ENCODE results near the gene CEACAM7. TPM values are rescaled to one million over a fixed set of nuclear protein-coding genes. Genes with fewer than 3 reads are reported as not detected.
"Not testable (repeated sequence)": the region's sequence is repeated elsewhere in the genome, so short reads cannot be mapped to it uniquely, and the experiment has no call there.

The CEACAM7 gene
- not detected in 2 replicates for total RNA-seq

DNA sequence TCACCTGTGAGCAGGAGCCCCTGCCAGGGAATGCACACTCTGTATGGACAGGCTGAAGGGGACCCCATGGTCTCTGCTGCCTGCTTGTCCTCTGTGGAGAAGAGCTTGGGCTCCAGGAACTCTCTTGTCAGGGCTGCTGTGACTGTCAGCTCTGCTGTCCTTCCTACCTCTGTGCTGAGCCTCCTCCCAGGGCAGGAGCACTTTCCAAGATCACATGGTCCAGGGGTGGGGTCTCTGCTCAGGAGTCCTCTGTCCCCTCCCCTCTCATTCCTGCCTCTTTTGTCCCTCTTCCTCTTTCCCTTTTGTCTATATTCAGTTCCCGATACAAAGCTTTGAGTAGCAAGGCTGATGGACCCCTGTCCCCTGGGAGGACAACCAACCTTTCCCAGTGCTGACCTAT is at the start of gene CEACAM7:
CEACAM7 (minus strand) TSS at position 173 of the 400 bp plus-strand sequence; CDS start at position 68, 105 bp downstream.
- intact Hi-C loops (cut with micrococcal nuclease) = no loop called here

DNA sequence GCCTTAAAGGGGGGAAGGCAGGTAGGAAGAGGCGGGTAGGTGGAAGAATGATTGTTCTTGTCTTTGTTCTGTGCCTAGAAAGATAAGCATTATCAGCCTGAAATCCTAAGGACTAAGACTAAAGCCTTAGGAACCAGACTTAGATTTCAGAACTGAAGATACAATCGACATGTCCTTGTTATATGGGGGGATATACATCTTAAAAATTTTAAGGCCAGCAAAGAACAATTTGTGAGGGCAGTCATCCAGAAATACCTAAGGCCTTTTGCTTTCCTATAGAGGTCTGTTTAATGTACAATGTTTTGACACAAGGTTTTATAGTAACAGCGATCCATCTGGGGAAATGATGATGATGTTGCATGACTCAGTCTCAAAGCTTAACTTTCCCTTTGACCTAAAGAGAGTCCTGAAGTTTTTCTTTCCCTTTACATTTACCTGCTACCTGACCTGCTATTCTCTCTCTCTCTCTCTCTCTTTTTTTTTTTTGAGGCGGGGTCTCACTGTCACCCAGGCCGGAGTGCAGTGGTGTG is 47.1 kb upstream of the CEACAM7 start:
- intact Hi-C loops (cut with micrococcal nuclease) = no loop called here

DNA sequence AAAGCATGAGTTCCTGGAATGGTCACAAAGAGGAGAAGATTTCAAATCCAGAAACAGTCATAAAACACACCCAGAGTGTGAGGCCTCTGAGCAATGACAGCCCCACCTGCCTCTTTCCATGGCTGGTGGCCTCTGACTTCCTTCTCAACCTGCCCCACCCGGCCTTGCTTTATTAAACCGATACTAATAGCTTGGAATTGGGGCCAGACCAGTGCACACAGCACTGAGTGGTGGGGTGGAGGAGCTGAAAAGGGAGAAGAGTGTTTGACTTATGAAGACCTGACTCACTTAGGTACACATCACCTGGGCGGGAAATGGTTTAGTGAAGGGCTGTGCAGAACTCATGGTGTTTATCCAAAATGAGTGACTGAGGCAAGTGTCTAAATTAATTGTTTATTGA is 46.5 kb upstream of the CEACAM7 start:
- intact Hi-C loops (cut with micrococcal nuclease) = no loop called here

DNA sequence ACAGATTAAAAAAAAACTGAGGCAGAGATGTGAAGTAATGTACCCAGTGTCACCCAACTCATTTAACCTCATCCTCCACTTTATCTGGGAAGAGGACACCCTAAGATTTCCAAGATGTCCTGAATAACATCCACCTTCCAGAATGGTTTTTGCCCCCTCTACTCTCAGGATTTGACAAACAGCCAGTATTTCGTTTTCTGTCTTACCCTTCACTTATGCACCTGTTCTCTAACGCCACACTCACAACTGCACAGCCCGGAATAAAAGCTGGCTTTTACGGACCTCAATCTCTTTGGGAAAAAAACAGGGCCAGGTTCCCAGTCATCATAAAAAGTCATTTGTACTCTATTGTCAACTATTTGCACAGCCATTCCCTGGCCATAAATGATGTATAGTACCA is 46.1 kb upstream of the CEACAM7 start:
- intact Hi-C loops (cut with micrococcal nuclease) = no loop called here

DNA sequence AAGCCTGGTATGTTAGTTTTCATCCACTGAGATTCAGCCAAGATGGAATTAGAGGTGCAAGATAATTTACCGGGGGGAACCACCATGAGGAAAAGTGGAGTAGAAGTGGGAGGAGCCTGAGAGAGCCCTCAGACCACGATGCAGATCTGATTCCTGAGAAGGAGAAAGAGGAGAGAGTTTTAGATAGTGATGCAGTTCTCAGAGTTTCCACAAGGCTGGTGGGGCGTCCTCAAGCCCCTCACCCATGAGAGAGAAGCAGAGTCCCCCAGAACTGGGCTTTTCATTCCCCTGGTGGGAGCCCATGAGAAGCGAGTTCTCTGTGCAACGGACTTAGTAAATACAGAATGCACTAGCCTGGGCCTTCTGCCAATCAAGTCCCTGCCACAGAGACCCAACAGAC is 38.4 kb upstream of the CEACAM7 start:
- intact Hi-C loops (cut with micrococcal nuclease) = no loop called here

DNA sequence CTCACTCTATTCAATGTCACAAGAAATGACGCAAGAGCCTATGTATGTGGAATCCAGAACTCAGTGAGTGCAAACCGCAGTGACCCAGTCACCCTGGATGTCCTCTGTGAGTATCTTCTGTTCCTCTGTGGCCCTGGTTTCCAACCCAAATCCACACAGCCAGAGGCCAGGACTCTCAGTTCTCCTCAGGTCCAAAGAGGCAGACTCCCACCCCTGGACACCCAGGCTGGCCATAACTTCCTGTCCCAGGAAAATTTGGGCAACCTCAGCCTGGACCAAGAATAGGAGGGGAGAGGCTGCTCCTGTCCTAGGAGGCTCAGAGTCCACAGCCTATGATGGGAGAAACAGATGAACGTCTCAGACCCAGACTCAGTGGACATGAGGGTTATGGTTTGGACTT is 32.0 kb upstream of the CEACAM7 start:
- intact Hi-C loops (cut with micrococcal nuclease) = no loop called here

DNA sequence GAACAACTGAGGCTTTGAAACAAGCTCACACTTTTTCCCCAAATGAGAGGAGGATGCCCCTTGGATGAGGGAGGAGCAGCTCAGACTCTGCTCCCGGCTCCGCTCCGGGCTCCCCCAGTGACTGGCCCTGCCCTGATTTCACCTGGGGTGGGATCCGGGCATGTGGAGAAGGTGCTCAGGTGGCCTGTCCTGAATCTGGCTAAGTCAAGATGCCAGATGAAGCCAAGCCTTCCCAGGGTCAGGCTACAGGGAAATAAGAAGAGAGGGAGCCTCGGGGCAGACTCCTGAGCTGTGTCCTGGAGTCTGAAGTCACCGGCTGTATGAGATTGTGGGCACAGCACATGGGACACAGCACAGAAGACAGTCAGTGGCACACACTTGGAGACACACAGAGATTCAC is 30.7 kb upstream of the CEACAM7 start:
- intact Hi-C loops (cut with micrococcal nuclease) = no loop called here

DNA sequence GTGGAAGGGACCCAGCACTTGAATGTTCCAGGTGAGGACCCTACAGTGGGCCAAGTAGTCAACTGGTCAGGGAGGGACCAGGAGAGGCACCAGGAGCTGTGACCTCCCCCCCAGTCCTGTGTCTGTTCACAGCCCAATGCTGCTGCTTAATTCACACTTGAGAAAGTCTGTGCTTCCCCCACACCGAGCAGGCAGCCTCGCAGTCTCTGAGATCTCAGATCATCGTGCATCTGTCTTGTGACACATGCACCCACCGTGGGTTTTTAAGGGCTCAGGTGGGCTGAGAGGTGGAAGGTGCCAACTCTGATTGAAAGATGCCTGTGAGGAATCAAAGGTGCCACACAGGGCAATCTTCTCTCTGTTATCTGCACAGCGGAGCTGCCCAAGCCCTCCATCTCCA is 26.5 kb upstream of the CEACAM7 start:
- intact Hi-C loops (cut with micrococcal nuclease) = no loop called here

DNA sequence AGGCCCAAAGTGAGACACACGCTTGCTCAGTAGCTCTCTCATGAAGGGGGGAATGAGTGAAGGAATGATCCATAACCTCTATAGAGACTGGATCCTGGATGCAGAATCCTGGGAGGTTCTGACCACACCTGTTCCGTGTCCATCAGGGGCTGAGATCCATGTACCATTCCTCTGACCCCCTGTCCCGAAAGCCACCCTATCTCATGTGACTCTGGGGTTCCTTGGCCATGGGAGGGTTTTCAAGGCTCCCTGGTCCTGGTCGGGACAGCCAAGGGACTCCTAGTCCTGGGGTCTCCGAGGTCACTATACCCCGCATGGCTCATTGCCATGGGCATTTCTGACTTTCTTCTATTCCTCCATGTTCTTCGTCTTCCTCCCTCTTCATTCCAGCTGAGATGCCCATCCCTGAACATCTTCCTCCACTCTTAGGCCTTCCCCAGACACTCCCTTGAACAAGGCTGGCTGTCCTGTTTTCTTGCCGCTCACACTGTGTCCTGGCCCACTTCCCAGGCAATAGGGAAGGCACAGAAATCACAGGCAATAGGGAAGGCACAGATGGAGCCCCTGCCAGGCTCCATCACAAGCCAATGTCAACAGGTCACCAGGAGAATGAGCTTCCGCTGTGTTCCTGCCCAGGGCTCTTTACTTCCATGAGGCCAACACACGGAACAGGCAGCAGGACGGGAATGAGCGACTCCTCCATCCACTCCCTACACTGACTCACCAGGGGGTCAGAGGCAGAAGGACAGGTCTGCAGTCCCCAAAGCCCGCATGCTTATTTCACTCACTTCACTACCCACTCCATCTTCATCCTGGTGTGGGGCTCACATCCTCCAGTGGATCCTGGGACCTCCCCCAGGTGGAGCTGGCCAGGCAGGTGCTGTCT is 23.5 kb upstream of the CEACAM7 start:
- intact Hi-C loops (cut with micrococcal nuclease) = no loop called here

DNA sequence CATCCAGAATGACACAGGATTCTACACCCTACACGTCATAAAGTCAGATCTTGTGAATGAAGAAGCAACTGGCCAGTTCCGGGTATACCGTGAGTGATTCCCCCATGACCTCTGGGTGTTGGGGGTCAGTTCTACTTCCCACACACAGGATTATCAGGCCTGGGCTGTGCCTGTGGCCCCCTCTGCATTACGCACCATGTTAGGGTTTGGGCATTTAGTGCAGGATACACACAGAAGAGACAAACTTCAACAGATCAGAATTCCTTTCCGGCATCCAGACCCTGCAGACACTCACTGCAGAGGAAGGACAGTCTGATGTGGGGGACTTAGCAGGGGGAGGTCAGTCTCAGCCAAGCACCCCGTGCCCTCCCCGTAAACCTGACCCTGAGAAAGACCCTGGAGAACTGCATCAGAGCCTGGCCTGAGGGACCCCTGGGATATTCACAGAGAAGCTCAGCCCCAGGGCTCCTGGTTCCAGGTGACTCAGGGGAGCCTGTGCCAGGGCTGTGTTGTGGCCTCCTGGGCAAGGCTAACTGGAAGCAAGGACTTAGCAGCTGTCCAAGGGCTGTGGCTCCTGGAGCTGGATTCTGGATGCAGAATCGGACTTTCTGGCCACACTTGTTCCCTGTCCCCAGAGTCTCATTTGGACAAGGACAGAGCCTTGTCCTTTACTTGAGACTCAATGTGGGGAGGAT is 22.0 kb upstream of the CEACAM7 start:
- intact Hi-C loops (cut with micrococcal nuclease) = no loop called here

DNA sequence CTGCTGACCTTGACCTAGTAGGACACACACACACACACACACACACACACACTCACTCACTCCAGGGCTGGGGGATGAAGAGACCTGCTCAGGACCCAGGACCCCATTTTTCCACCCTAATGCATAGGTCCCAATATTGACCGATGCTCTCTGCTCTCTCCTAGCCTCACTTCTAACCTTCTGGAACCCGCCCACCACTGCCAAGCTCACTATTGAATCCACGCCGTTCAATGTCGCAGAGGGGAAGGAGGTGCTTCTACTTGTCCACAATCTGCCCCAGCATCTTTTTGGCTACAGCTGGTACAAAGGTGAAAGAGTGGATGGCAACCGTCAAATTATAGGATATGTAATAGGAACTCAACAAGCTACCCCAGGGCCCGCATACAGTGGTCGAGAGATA is 21.4 kb upstream of the CEACAM7 start:
- intact Hi-C loops (cut with micrococcal nuclease) = not testable (repeated sequence)

DNA sequence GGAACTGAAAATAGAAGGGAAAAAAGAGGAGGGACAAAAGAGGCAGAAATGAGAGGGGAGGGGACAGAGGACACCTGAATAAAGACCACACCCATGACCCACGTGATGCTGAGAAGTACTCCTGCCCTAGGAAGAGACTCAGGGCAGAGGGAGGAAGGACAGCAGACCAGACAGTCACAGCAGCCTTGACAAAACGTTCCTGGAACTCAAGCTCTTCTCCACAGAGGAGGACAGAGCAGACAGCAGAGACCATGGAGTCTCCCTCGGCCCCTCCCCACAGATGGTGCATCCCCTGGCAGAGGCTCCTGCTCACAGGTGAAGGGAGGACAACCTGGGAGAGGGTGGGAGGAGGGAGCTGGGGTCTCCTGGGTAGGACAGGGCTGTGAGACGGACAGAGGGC is 20.4 kb upstream of the CEACAM7 start, which contains the start of gene CEACAM5:
CEACAM5 (plus strand) TSS at position 146 of the 400 bp plus-strand sequence; CDS start at position 252, 106 bp downstream.
- intact Hi-C loops (cut with micrococcal nuclease) = no loop called here

DNA sequence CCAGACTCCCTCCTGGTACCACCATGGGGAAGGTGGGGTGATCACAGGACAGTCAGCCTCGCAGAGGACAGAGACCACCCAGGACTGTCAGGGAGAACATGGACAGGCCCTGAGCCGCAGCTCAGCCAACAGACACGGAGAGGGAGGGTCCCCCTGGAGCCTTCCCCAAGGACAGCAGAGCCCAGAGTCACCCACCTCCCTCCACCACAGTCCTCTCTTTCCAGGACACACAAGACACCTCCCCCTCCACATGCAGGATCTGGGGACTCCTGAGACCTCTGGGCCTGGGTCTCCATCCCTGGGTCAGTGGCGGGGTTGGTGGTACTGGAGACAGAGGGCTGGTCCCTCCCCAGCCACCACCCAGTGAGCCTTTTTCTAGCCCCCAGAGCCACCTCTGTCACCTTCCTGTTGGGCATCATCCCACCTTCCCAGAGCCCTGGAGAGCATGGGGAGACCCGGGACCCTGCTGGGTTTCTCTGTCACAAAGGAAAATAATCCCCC is 19.9 kb upstream of the CEACAM7 start:
- intact Hi-C loops (cut with micrococcal nuclease) = loop anchor here (2.0 kb wide), 1 partner anchor 39 kb away; no protein-coding TSS in a partner anchor

DNA sequence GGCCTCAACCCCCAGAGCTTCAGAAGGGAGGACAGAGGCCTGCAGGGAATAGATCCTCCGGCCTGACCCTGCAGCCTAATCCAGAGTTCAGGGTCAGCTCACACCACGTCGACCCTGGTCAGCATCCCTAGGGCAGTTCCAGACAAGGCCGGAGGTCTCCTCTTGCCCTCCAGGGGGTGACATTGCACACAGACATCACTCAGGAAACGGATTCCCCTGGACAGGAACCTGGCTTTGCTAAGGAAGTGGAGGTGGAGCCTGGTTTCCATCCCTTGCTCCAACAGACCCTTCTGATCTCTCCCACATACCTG is 19.4 kb upstream of the CEACAM7 start:
- intact Hi-C loops (cut with micrococcal nuclease) = loop anchor here (2.0 kb wide), 1 partner anchor 39 kb away; no protein-coding TSS in a partner anchor

DNA sequence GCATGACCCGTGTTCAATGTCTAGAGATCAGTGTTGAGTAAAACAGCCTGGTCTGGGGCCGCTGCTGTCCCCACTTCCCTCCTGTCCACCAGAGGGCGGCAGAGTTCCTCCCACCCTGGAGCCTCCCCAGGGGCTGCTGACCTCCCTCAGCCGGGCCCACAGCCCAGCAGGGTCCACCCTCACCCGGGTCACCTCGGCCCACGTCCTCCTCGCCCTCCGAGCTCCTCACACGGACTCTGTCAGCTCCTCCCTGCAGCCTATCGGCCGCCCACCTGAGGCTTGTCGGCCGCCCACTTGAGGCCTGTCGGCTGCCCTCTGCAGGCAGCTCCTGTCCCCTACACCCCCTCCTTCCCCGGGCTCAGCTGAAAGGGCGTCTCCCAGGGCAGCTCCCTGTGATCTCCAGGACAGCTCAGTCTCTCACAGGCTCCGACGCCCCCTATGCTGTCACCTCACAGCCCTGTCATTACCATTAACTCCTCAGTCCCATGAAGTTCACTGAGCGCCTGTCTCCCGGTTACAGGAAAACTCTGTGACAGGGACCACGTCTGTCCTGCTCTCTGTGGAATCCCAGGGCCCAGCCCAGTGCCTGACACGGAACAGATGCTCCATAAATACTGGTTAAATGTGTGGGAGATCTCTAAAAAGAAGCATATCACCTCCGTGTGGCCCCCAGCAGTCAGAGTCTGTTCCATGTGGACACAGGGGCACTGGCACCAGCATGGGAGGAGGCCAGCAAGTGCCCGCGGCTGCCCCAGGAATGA is 18.9 kb upstream of the CEACAM7 start:
- intact Hi-C loops (cut with micrococcal nuclease) = loop anchor here (2.0 kb wide), 1 partner anchor 40 kb away; no protein-coding TSS in a partner anchor

DNA sequence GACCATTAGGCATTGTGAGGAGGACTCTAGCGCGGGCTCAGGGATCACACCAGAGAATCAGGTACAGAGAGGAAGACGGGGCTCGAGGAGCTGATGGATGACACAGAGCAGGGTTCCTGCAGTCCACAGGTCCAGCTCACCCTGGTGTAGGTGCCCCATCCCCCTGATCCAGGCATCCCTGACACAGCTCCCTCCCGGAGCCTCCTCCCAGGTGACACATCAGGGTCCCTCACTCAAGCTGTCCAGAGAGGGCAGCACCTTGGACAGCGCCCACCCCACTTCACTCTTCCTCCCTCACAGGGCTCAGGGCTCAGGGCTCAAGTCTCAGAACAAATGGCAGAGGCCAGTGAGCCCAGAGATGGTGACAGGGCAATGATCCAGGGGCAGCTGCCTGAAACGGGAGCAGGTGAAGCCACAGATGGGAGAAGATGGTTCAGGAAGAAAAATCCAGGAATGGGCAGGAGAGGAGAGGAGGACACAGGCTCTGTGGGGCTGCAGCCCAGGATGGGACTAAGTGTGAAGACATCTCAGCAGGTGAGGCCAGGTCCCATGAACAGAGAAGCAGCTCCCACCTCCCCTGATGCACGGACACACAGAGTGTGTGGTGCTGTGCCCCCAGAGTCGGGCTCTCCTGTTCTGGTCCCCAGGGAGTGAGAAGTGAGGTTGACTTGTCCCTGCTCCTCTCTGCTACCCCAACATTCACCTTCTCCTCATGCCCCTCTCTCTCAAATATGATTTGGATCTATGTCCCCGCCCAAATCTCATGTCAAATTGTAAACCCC is 17.5 kb upstream of the CEACAM7 start:
- intact Hi-C loops (cut with micrococcal nuclease) = loop anchor here (2.0 kb wide), 1 partner anchor 41 kb away; no protein-coding TSS in a partner anchor

DNA sequence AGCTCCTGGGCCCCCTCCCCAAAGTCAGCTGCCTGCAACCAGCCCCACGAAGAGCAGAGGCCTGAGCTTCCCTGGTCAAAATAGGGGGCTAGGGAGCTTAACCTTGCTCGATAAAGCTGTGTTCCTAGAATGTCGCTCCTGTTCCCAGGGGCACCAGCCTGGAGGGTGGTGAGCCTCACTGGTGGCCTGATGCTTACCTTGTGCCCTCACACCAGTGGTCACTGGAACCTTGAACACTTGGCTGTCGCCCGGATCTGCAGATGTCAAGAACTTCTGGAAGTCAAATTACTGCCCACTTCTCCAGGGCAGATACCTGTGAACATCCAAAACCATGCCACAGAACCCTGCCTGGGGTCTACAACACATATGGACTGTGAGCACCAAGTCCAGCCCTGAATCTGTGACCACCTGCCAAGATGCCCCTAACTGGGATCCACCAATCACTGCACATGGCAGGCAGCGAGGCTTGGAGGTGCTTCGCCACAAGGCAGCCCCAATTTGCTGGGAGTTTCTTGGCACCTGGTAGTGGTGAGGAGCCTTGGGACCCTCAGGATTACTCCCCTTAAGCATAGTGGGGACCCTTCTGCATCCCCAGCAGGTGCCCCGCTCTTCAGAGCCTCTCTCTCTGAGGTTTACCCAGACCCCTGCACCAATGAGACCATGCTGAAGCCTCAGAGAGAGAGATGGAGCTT is 15.7 kb upstream of the CEACAM7 start:
- intact Hi-C loops (cut with micrococcal nuclease) = no loop called here

DNA sequence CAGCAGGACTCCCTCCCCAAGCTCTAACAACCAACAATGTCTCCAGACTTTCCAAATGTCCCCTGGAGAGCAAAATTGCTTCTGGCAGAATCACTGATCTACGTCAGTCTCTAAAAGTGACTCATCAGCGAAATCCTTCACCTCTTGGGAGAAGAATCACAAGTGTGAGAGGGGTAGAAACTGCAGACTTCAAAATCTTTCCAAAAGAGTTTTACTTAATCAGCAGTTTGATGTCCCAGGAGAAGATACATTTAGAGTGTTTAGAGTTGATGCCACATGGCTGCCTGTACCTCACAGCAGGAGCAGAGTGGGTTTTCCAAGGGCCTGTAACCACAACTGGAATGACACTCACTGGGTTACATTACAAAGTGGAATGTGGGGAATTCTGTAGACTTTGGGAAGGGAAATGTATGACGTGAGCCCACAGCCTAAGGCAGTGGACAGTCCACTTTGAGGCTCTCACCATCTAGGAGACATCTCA is 14.1 kb upstream of the CEACAM7 start:
- intact Hi-C loops (cut with micrococcal nuclease) = no loop called here

DNA sequence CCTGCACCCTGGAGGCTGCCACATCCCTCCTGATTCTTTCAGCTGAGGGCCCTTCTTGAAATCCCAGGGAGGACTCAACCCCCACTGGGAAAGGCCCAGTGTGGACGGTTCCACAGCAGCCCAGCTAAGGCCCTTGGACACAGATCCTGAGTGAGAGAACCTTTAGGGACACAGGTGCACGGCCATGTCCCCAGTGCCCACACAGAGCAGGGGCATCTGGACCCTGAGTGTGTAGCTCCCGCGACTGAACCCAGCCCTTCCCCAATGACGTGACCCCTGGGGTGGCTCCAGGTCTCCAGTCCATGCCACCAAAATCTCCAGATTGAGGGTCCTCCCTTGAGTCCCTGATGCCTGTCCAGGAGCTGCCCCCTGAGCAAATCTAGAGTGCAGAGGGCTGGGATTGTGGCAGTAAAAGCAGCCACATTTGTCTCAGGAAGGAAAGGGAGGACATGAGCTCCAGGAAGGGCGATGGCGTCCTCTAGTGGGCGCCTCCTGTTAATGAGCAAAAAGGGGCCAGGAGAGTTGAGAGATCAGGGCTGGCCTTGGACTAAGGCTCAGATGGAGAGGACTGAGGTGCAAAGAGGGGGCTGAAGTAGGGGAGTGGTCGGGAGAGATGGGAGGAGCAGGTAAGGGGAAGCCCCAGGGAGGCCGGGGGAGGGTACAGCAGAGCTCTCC is 13.5 kb upstream of the CEACAM7 start:
- intact Hi-C loops (cut with micrococcal nuclease) = no loop called here
